Measurements from ENCODE around the gene AFMID. TPM values are rescaled to one million over a fixed set of nuclear protein-coding genes. Genes with fewer than 3 reads are reported as not detected.

Gene AFMID
- total and polyA plus RNA-seq, 2 of the 13 experiments (the other 11 are each of a cell fraction or from before 2014, with no cell fraction given): 249 to 270 TPM

GRCh38 chr17:78214016-78214705, 27.0 kb downstream of the AFMID start, which contains the start of gene BIRC5 (continued):
- TF ChIP-seq SMARCC2 (IDR thresholded peaks at IDR 0.05) (no peak), NBN (conservative IDR thresholded peaks at IDR 0.05) (no peak), IKZF5 (CRISPR knock-in tag; IDR thresholded peaks at IDR 0.05) (0 out of 2 replicates have a peak, but pooled peaks have one; percentile 80), MLXIP (CRISPR knock-in tag; IDR thresholded peaks at IDR 0.05; ENCODE audit: borderline replicate concordance) (peak; percentile 67; the same call in 1 of the 2 replicates), POGK (CRISPR knock-in tag; conservative IDR thresholded peaks at IDR 0.05) (peak; percentile 97), ZFAT (CRISPR knock-in tag; conservative IDR thresholded peaks at IDR 0.05) (no peak), SMAD3 (CRISPR knock-in tag; IDR thresholded peaks at IDR 0.05) (no peak), TCF7 (IDR thresholded peaks at IDR 0.05; ENCODE audit: low read depth) (no peak), EP300 (IDR thresholded peaks at IDR 0.05; ENCODE audit: low read depth in 2 of 2, low read length in 2 of 2) (peak; percentile 8 to 49; a peak in 2 of 4 replicates), EP300 (CRISPR knock-in tag; IDR thresholded peaks at IDR 0.05; ENCODE audit: borderline replicate concordance) (peak; percentile 32; the same call in 1 of the 2 replicates), HNF4A (CRISPR knock-in tag; IDR thresholded peaks at IDR 0.05) (peak; percentile 26; the same call in 1 of the 2 replicates), HMGA1 (CRISPR knock-in tag; conservative IDR thresholded peaks at IDR 0.05) (no peak), ZFX (CRISPR knock-in tag; IDR thresholded peaks at IDR 0.05; ENCODE audit: low read depth) (peak; percentile 95), CREM (IDR thresholded peaks at IDR 0.05) (peak; percentile 75; the same call in 1 of the 2 replicates), CREM (CRISPR knock-in tag; IDR thresholded peaks at IDR 0.05) (no peak), ZNF12 (CRISPR knock-in tag; IDR thresholded peaks at IDR 0.05) (no peak), REXO4 (CRISPR knock-in tag; IDR thresholded peaks at IDR 0.05; ENCODE audit: borderline replicate concordance) (peak; percentile 78; the same call in 1 of the 2 replicates), ZSCAN29 (CRISPR knock-in tag; conservative IDR thresholded peaks at IDR 0.05) (peak; percentile 88; the same call in 1 of the 2 replicates), ATAD3A (CRISPR knock-in tag; IDR thresholded peaks at IDR 0.05) (no peak; the same call in 1 of the 2 replicates), ZSCAN9 (CRISPR knock-in tag; IDR thresholded peaks at IDR 0.05; ENCODE audit: borderline replicate concordance) (peak; percentile 72), PCBP2 (optimal IDR thresholded peaks at IDR 0.05; ENCODE audit: low read depth, low read length, poor library complexity, severe bottlenecking) (no peak), DNMT3B (CRISPR knock-in tag; conservative IDR thresholded peaks at IDR 0.05) (no peak), AGO1 (IDR thresholded peaks at IDR 0.05; ENCODE audit: low read depth, low read length, poor library complexity, severe bottlenecking) (peak; percentile 36), REL (CRISPR knock-in tag; conservative IDR thresholded peaks at IDR 0.05) (peak; percentile 98), RFXAP (CRISPR knock-in tag; IDR thresholded peaks at IDR 0.05; ENCODE audit: borderline replicate concordance) (peak; percentile 65; the same call in 1 of the 2 replicates), ERF (CRISPR knock-in tag; IDR thresholded peaks at IDR 0.05) (peak; percentile 90; the same call in 1 of the 2 replicates), ZNF451 (CRISPR knock-in tag; IDR thresholded peaks at IDR 0.05) (peak; percentile 59; the same call in 1 of the 2 replicates)

Data from HepG2 (cell line).